HL-60/S4 treated with phorbol 12-myristate 13-acetate at 8.2 ng/mL for 4 days and 3 days (cell line): ENCODE data around the gene RAPGEF5.

ENCODE experiments used
- in situ Hi-C: fragments of 300-500 bp; cut with MboI; formaldehyde crosslinking; loops from 2 replicates; pipeline ENCODE4 v1.15.0; 2022; ENCODE audit warnings: low sequenced_read_pairs

Gene RAPGEF5

DNA sequence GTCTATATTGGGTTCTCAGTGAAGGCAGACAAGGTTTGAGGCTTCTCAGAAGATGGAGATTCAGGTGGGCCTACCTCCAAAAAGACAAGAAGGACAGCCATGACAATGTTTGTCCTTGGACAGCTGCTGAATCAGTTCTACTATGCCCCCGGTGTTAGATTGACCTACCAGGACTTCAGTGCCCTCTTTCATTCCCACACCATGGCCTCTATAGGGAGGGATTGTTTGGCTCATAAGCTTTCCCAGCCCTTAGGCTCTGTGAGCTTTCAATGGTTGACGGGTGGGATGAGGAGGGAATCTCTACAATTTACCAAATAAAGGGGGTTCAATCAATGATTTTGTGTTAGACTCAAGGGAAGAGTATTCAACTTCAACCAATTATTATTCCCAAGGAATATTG is 23.4 kb upstream of the RAPGEF5 start:
- in situ Hi-C loops = no loop called here

DNA sequence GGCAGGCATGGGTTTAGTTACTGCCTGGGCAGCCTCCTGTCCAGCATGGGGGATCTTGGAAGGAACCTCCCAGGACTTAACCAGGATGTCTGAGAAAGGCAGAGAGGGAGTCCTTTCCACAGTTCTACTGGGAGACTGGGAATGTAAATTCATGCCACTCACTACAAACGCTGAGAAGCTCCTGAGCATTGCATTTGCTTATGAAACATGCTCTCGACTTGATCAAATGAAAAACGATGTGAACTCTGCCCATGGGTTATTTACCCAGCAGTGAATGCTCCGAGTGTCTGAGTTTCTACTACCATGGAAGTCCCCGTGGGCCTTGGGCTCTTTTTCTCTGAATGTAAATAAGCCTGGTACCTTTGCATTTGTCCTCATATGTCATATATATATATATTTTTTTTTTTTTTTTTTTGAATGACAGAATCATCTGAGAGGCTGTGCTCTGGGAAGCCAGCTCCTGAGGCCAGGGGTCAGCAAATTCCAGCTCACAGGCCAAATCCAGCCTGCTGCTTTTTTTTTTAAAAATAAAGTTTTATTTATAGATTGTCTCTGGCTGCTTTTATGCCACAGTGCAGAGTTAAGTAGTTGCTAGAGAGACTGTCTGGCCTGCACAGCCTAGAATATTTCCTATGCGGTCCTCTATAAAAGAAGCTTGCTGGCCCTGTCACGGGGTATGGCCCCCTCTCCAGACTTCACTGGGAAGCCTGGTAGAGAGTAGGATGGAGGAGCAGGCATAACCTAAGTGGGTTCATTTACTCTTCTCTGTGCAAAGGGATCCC is 21.4 kb upstream of the RAPGEF5 start:
- in situ Hi-C loops = no loop called here

GRCh38 chr7:22377703-22378102 is 20.7 kb upstream of the RAPGEF5 start:
- in situ Hi-C loops = no loop called here

DNA sequence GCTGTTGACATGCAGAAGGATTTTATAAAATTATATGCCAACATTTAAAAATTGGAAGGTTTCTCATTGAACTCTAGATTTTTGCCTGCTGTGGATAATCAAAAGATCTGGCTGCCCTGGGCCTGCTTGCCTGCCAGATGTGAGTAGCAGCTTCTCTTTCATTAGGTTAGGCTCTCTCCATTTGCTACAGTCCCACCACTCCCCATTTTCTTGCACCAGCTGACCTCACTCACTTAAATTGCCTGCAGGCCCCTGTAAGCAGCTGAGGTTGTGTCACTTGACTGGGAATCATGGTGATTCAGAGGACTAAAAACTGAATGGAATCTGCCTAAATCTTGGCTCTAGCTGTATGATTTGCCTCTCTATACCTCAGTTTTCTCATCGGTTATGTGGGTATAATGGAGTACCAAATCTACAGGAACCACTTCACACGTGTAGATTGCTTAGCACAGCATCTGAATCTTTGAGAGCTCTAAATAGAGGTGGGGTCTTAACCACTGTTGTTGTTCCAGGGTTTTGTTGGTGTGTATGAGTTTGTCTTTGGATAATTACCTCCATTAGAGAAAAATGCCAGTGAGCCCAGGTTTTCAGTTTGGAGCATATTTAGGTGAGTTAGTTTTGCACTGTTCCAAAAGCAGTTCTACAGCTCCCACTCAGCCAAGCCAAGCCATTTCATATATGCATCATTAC is 18.6 kb upstream of the RAPGEF5 start:
- in situ Hi-C loops = no loop called here

- in situ Hi-C loops = no loop called here
These were observed 17.0 kb upstream of the RAPGEF5 start for GRCh38 chr7:22373911-22374310.

- in situ Hi-C loops = no loop called here
These were observed 16.4 kb upstream of the RAPGEF5 start for GRCh38 chr7:22373388-22373787.

DNA sequence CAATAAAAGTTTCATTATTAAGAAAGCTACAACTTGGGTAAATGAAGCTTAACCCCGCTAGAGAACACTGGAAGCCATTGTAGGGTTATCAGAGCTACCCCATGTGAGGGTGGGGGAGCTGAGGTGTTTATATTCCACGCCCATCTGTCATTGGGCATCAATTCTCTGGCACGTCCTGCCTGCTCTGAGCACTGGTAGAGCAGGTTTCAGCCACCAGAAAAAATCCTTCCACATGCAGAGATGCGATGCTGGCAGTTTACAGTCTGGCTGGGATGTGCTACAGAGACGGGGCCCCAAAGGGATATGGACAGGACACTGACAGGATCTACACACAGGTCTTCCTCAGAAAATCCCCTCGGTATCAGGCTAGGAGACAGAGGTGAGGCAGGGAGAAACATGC is 15.9 kb upstream of the RAPGEF5 start:
- in situ Hi-C loops = no loop called here

DNA sequence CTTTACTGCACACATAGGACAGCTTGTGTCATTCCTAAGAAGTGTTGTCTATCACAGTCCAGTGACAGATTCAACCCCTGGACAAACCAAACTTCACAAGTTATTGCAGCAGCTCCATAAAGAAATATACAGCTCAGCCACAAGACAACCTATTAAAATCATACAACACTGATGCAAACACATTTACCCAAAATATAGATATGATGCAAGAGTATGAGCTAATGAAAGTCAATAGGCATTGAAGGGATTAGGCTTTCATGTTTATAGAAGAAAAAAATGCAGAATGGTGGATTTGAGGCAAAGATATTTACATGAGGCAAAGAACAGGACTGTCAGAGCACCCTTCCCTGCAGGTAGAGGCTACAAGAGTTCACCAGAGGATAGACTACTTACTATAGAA is 14.9 kb upstream of the RAPGEF5 start:
- in situ Hi-C loops = no loop called here

DNA sequence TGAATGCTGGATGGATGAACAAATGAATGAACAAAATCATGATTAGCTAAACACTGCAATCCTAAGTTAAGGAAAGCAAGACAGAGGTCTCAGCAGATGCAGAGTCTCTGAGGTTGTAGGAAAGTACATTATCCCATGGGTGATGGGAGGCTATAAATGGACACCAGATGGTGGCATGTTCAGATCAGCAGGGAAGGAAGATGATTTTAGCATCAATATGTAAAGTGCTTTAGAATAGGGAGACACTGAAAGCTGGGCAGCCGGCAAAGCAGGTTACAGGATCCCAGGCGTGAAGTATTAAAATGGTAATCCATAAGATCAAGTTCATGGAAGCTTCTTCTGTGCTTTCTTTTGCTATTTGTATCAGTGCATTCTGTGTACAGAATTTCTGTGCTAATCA is 7.9 kb upstream of the RAPGEF5 start:
- in situ Hi-C loops = no loop called here

GRCh38 chr7:22363756-22364422 is 6.9 kb upstream of the RAPGEF5 start:
- in situ Hi-C loops = no loop called here

- in situ Hi-C loops = no loop called here
These were observed 4.8 kb upstream of the RAPGEF5 start for GRCh38 chr7:22361795-22362194.

DNA sequence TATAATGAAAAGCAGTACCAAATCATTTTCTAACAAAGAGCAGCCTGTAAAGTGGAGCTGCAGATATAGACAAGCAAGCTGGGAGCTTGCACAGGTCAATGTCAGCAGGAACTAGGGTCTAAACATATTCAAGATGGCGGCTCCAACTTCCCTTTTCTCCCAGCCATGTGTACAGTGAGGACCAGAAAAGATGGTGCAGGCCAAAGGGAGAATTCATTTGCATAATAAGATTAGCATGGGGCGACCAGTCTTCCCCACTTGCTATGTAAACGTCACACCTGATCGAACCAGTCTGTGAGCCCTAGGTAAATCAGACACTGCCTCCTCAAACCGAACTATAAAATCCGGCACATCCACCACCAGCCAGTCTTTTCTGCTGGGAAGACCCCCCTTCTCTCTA is 4.4 kb upstream of the RAPGEF5 start:
- in situ Hi-C loops = no loop called here

- in situ Hi-C loops = no loop called here
These were observed 2.1 kb upstream of the RAPGEF5 start for GRCh38 chr7:22358820-22359697.

DNA sequence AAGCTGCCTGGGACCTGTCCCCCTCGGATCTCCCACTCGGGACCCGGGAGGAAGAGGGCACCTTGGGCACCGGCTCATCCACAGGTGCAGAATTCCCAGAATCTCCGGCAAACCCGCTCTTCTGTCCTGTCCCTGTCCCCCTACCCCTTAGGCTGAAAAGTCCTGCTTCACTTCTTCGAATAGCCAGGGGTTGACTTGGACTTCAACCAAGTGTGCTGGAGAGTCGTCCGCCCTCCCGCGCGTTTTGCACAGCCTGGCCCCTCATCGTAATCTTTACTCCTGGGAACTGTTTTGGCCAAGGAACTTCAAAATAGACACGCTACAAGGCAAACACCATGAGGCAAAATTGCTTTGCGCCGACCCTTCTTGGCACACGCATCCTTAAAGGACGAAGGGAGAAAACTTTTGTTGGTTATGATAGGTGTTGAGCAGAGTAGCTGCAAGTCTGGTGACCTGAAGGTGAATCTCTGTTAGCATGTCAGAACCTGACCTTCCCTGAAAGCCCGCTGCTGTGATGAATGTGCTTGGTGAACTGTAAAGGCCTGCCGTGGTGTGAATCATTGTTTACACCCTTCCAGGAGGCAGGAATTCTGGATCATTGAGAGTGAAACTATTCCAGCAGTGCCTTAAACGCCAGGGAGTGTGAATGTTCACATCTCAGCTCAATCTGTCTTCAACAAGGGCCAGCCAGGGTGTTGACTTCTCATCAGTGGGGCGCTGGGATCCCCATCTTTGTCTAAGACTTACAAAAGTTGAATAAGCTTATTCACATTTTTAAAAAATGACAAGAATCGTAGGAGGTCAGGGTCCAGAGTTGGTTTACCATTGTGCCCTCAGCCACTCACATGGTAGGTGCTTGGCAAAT is 589 bp upstream of the RAPGEF5 start:
- in situ Hi-C loops = no loop called here

DNA sequence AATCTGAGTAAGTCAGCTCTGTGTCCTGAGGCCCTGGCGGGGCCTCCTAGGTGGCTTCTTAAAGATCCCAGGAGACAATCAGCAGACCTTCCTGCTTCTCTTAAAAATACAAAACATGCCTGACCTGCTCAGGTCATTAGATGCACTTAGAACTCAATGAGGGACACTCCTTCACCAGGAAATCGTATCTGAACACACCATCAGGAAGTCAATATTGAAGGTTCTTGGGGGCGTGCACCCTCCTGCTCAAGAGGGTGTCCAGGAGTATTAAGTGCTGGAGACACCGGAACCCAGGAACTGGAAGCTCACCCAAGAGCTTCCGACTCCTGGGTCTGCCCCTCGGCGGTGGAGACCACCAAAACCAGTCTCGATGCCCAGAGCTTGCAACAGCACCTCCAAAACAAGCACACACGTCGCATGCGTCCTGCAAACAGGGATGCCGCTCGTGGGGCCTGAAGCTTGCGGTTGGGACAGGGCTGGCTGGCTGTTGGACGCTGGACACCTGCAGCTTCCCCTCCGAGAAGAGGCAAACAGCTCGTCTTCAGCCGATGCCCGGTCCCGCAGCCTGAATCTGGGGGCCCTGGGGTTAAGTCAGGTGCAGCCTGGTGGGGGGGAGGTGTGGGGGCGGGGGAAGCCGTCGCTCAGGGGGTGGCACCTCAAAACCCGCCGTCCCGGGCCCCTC is 803 bp downstream of the RAPGEF5 start:
- in situ Hi-C loops = no loop called here

DNA sequence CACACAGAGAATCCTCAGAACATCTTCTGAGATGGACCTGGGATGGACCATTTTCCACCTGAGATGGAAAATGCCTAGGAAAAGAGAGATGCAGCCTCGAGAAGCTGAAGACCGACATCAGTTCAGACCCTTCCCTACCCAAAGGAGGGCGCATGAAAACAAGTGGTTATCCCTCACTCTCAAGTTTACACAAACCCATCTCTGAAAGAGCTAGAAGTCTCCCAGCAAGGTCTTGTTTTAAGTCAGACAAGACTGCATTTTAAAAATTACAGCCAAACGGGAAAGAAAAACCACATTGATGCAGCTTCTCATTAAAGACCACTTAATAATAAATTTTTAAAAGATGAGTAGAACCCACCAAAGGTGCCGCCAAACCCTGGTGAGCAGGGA is 1.3 kb downstream of the RAPGEF5 start:
- in situ Hi-C loops = no loop called here

- in situ Hi-C loops = no loop called here
These were observed 2.5 kb downstream of the RAPGEF5 start for GRCh38 chr7:22354462-22354861.

DNA sequence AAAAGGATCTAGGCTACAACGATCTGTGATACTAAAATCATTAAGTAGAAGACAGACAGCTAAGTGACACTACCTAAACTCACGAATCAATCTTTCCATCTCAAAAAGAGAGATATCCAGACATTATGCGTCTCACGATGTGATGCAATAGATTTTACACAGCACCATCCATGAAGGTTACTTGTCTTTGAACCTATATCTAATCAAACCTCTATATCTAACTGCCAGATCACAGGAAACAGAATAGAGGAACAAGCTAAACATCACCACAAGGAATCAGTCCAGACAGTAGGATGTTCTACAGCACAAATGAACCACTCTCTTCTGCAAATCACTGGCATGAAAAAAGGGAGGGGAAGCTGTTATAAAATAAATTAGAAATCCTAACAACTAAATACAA is 4.1 kb downstream of the RAPGEF5 start:
- in situ Hi-C loops = no loop called here

DNA sequence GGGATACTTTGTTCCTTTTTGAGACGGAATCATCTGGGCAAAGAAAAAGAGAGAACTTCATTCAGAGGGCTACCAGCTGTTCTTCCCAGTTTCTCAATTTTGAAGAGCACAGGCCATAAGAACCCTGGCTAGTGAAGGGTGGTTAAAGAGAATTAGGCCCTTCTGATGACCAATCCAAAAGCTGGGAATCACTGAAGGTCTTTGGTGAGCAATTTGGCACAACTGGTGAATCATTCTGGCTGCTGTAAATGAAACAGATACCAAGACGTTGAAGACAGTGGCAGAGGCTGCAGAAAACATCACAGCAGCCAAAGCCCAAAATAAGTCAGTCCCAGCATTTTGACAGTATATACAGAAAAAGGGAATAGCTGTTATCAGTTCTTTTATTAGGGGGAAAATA is 5.1 kb downstream of the RAPGEF5 start:
- in situ Hi-C loops = no loop called here

DNA sequence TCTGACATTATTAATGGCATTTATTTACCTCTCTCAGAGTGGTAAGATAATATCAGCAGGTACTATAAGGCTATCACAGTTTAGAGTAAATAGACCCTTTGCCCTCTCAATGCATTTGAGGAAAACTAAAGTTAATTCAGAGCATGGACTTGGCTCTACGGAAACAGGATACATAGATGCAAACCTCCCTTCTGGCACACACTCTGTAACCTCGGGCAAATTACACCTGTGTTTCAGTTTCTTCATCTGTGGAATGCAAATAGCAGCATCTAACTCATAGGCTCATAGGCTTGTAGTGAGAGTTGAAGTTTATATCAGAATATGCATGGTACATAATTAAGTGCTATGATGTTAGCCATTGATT is 5.6 kb downstream of the RAPGEF5 start:
- in situ Hi-C loops = no loop called here
